Skeletal muscle satellite cell (primary cell): Measurements from ENCODE around the gene L3MBTL1.
A peak's percentile ranks its signal among the peaks of the same experiment; 100 is the strongest.
"Not testable (repeated sequence)": the region's sequence is repeated elsewhere in the genome, so short reads cannot be mapped to it uniquely, and the experiment has no call there.

Experiments used
- H3K27me3 ChIP-seq: 2 replicates; pipeline ENCODE4 v1.7.0; 2013; ENCODE audit warnings: low read length; ENCODE audit not compliant: control insufficient read depth, insufficient read depth
- H3K36me3 ChIP-seq: 2 replicates; pipeline ENCODE4 v1.7.0; 2013; ENCODE audit warnings: mild to moderate bottlenecking, control low read depth, low read length; ENCODE audit not compliant: insufficient read depth
- H3K4me1 ChIP-seq: 2 replicates; pipeline ENCODE4 v1.7.0; 2013; ENCODE audit warnings: low read length; ENCODE audit not compliant: control insufficient read depth, insufficient read depth
- H3K4me2 ChIP-seq: 2 replicates; pipeline ENCODE4 v1.7.0; 2013; ENCODE audit warnings: mild to moderate bottlenecking, low read length
- H3K4me3 ChIP-seq: 2 replicates; pipeline ENCODE4 v1.7.0; 2013; ENCODE audit warnings: low read length
- H3K9ac ChIP-seq: 2 replicates; pipeline ENCODE4 v1.7.0; 2013; ENCODE audit warnings: mild to moderate bottlenecking, low read depth, low read length, moderate library complexity
- H3K9me3 ChIP-seq: replicated peaks from 2 replicates; pipeline ENCODE4 v1.7.0; 2013; ENCODE audit warnings: mild to moderate bottlenecking, control low read depth, low read length
- small RNA-seq: library from RNA; depleted of rRNA; stranded (forward); fragments of <200 nt; gene quantifications from one replicate; pipeline ENCODE3, GENCODE V24; 2012

The L3MBTL1 gene

DNA sequence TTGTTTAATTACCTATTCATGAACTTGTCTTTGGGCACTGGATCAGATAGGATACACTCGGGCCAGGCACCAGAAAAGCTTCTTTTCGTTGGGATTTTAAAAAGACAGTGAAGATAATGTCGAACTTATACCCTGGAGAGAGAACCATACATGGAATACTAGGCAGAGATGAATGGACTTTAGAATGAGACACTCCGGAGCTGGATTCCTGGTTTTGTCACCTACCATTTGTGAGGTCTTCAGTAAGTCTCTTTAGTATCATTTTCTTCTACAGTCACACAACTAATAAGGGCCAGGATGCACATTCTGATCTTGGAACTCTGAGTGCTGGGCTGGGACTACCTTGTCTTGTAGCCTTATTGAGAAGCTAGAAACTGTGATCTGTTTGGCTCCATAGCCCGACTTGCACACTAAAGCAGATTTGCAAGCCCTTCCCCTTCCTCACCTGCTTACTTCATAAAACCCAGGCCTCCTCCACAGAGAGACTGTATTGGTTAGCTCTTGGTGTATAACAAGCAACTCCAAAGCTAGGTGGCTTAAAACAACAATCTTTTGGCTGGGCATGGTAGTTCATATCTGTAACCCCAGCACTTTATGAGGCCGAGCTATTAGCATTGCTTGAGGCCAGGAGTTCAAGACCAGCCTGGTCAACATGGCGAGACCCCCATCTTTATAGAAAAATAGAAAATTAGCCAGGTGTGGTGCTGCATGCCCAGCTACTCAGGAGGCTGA lies 75.8 kb downstream of the L3MBTL1 start:
- no peaks in the 10 kb centered on the region for H3K36me3 ChIP-seq
- H3K4me2 ChIP-seq = no peak overlapping the region
- peaks cover 2% of the 10 kb centered on the region for H3K27me3 ChIP-seq
- H3K4me3 ChIP-seq = no peak overlapping the region
- peaks cover 19% of the 10 kb centered on the region for H3K4me1 ChIP-seq
- no peak overlapping the region for H3K9ac ChIP-seq
- no peaks in the 10 kb centered on the region for H3K9me3 ChIP-seq

DNA sequence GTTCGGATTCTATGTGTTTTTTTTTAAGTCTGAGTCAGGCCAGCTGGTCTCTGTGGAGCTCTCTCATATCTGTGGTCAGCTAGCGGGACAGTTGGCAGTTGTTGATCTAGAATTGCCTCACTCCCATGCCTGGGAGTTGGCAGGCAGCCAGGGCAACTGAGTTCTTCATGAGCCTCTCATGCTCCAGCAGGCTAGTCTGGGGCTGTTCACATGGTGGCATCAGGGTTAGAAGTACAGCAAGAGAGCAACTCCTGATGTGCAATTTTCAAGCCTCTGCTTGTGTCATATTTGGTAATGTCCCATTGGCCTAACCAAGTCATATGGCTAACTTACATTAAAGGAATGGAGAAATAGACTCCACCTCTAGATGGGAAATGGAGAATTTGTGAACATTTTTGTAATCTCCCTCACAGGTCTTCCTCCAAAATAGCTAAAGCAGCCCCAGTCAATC lies 76.5 kb downstream of the L3MBTL1 start:
- Histone ChIP-seq H3K4me1 (peaks cover 19% of the 10 kb centered on the region), H3K36me3 (no peaks in the 10 kb centered on the region), H3K4me3 (no peak overlapping the region), H3K9ac (no peak overlapping the region), H3K9me3 (no peaks in the 10 kb centered on the region), H3K27me3 (no peaks in the 10 kb centered on the region), H3K4me2 (no peak overlapping the region)

DNA sequence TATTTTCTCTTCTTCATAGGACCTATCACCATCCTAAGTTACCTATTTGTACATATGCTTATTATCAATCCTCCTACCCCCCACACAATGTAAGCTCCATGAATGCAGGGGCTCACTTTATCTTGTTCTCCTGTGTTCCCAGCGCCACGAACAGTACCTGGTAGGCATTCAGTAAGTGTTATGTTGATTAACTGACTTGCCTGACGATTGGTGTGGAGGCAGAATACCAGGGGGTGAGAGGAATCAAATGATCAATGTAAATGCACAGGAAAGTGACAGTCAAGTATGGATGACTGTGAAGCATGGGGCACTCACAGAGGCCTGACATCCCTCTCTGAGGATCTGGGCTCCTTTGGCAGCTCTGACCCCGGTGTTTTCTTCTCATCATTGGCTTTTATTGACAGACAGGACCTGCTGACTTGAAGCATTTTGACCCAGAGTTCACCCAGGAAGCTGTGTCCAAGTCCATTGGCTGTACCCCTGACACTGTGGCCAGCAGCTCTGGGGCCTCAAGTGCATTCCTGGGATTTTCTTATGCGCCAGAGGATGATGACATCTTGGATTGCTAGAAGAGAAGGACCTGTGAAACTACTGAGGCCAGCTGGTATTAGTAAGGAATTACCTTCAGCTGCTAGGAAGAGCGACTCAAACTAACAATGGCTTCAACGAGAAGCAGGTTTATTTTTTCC lies 77.1 kb downstream of the L3MBTL1 start:
- Histone ChIP-seq H3K4me3 (no peak overlapping the region), H3K9me3 (no peaks in the 10 kb centered on the region), H3K9ac (no peak overlapping the region), H3K36me3 (no peaks in the 10 kb centered on the region), H3K4me1 (peaks cover 19% of the 10 kb centered on the region), H3K27me3 (no peaks in the 10 kb centered on the region), H3K4me2 (no peak overlapping the region)

DNA sequence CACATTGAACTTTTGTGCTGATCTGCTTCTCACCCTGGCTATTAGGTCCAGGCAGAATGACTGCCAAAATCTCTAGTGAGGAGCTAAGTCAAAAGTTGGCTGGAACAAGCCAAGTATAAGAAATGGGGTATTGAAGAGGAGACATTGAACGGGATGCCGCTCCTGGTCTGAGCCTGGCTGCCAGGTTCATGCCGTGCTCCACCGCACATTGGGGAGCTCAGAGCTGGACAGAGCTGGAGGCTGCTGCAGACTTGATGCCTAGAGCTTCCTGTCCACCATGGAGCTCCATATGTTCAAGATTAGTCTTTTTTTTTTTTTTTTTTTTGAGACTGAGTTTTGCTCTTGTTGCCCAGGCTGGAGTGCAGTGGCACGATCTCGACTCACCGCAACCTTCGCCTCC lies 79.1 kb downstream of the L3MBTL1 start:
- no peak overlapping the region for H3K4me3 ChIP-seq
- peaks cover 31% of the 10 kb centered on the region for H3K4me1 ChIP-seq
- no peak overlapping the region for H3K4me2 ChIP-seq
- no peaks in the 10 kb centered on the region for H3K9me3 ChIP-seq
- H3K9ac ChIP-seq = no peak overlapping the region
- H3K27me3 ChIP-seq = no peaks in the 10 kb centered on the region
- no peaks in the 10 kb centered on the region for H3K36me3 ChIP-seq

DNA sequence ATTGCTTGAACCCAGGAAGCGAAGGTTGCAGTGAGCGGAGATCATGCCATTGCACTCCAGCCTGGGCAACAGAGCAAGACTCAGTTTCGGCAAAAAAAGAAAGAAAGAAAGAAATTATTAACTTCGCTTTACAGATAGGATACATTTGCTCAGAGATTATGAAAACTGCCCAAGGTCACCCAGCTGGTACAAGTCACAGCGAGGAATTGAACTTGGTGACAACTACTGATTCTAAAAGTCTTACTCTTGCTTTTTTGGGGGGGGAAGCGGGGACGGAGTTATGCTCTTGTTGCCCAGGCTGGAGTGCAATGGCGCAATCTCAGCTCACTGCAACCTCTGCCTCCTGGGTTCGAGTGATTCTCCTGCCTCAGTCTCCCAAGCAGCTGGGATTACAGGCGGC lies 81.0 kb downstream of the L3MBTL1 start:
- H3K36me3 ChIP-seq, H3K4me2 ChIP-seq, H3K9ac ChIP-seq, H3K27me3 ChIP-seq, H3K9me3 ChIP-seq, H3K4me3 ChIP-seq: not testable (repeated sequence)
- H3K4me1 ChIP-seq = peaks cover 30% of the 10 kb centered on the region

DNA sequence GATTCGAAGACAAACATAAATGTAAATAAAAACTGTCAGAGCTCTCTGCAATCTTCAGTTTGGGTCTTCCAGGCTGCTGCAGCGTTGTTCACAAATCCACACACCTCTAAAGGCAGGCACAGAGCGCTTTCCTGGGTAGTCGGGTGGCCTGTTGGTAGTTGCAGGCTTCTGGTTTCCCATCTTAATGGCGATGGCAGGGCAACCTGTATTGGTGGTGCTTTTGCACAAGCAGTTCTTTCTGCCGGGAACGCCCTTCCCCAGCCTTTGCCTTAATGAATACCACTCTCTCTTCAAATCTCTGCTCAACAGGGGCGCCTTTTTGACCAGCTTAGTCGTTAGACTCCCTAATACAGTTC lies 82.5 kb downstream of the L3MBTL1 start:
- no peaks in the 10 kb centered on the region for H3K9me3 ChIP-seq
- H3K36me3 ChIP-seq = peaks cover 4% of the 10 kb centered on the region
- peaks cover 17% of the 10 kb centered on the region for H3K4me1 ChIP-seq
- H3K9ac ChIP-seq = peak overlapping the region; percentile 90
- peak overlapping the region; percentile 82 for H3K4me2 ChIP-seq
- no peaks in the 10 kb centered on the region for H3K27me3 ChIP-seq
- H3K4me3 ChIP-seq = peak overlapping the region; percentile 97

DNA sequence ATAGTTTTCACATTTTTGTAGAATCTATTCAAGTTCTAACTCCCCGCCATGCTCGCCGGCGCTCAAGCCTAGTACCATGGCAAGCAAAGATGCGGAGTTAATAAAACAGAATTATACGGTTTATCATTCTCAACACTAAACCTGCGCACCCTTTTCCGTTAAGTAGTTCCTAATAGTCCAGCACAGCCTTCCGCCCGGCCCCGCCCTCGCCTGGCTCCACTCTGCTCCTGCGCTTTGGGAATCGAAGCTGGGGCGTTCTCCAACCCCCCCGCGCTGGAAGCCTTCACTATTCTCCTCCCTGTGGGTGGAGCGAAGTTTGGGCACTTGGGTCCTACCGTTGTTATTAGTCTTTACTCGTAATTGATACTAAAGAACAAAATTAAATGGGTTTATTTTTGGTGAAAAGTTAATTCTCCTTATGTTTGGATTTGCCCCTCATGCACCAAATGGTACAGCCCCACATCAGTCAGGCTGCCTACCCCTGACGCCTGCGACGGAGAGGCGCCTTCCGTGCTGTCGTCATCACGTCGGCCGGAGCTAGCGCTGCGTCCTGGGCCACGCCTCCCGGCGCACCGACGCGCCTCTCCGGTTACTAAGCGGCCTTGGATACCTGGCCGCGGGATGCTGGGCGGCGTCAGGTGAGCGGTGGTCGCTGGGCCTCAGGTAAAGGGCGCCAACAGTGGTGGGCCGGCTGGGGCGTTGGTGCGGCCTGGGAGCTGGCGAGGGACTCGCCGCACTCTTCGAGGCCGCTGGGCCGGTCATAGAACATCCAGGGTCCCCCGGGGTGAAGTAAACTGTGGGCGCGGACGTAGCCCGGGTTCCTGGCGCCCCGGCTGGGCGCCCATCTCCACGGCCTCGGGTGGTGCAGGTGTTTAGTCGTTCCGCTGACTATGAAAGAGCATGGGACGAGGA lies 83.2 kb downstream of the L3MBTL1 start, which contains the start of gene IFT52:
Gene IFT52, plus strand, starts transcription at position 546 of the 912 bp plus-strand sequence. CDS start 3,762 bp downstream, outside the sequence.
- H3K4me1 ChIP-seq = peaks cover 13% of the 10 kb centered on the region
- peaks cover 5% of the 10 kb centered on the region for H3K36me3 ChIP-seq
- H3K4me3 ChIP-seq = peak within 1 kb of the TSS; percentile 97
- no peaks in the 10 kb centered on the region for H3K27me3 ChIP-seq
- H3K4me2 ChIP-seq = peak within 1 kb of the TSS; percentile 82
- peak within 1 kb of the TSS; percentile 90 for H3K9ac ChIP-seq
- no peaks in the 10 kb centered on the region for H3K9me3 ChIP-seq

Small RNA genes lying within 50 kb of the gene (small RNA-seq; reads per million reads assigned to genes)
- 4.6 reads per million, percentile 84 among the genes with 10 or more reads in this experiment for gene RNU6-1251P
